Heart left ventricle (tissue), 13 donors: Measurements from ENCODE around the gene PRXL2C.

Experiments used
- POLR2A ChIP-seq, 2 donors: fragments of 450-650 bp; IDR thresholded peaks; one replicate each; pipeline ENCODE4 v1.6.1; 2017; ENCODE audit warnings: antibody characterized with exemption in 2 of 2, mild to moderate bottlenecking in 2 of 2, moderate library complexity in 2 of 2
- TF ChIP-seq, protein P1 (sequence below), 12 donors: fragments of 200-600 bp; sonication (generic) in 4 of 12; IDR thresholded peaks; one replicate each; pipeline versions ENCODE4 v1.5.0 to v1.8.0; 2018 to 2022; ENCODE audit warnings: antibody characterized with exemption in 12 of 12, mild to moderate bottlenecking in 5 of 12
- donor health status: ischemic (EF 13 %, LVEDD 7.1; RV severe dilation, severe dysfunction).
- donor health status: DM: no; HTN: yes; CAD: no.
- donor health status: DM: no; HTN: no; CAD: no.
- donor health status: ischemic (EF 25% LVEDD 6.9; RV normal size, moderate dysfunction).
- donor health status: ischemic (EF 25% LVEDD 5.7; RV mildly dilated, moderate dysfunction).
- donor health status: ischemic (EF 35%, LVEDD 5.7; RV mildly dilated, moderate dysfunction).
- donor health status: nonischemic (EF 11% LVEDD 7.7; RV severe dilation, severe dysfunction).
- donor health status: DM: yes; HTN: yes; CAD: no.
- donor health status: PGD.
- donor health status: ischemic (EF 29% LVEDD 5.4; RV normal size, mild dysfunction).
- donor health status: nonischemic (EF 23%, LVEDD 6.1; RV moderate dilation, normal function).

DNA sequence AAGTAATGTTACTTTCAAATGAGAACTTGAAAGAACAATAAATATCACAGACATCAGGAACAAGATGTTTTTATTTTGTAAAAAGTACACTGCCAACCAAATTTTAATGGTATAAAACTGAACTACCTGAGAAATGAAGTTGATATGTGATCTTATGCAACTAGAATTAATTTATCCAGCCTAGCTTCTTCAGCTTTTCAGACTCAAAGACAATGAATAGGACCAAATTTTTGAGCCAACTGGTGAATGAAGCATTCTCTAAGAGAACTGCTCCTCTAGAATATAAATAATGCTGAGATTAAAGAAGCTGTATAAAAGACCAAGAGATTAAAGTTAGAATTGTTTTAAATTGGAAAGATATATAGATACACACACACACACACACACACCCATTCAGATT is 45.4 kb downstream of the PRXL2C start:
- TF ChIP-seq, protein P1, sequence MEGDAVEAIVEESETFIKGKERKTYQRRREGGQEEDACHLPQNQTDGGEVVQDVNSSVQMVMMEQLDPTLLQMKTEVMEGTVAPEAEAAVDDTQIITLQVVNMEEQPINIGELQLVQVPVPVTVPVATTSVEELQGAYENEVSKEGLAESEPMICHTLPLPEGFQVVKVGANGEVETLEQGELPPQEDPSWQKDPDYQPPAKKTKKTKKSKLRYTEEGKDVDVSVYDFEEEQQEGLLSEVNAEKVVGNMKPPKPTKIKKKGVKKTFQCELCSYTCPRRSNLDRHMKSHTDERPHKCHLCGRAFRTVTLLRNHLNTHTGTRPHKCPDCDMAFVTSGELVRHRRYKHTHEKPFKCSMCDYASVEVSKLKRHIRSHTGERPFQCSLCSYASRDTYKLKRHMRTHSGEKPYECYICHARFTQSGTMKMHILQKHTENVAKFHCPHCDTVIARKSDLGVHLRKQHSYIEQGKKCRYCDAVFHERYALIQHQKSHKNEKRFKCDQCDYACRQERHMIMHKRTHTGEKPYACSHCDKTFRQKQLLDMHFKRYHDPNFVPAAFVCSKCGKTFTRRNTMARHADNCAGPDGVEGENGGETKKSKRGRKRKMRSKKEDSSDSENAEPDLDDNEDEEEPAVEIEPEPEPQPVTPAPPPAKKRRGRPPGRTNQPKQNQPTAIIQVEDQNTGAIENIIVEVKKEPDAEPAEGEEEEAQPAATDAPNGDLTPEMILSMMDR (IDR thresholded peaks at IDR 0.05) = no peak
- TF ChIP-seq POLR2A (IDR thresholded peaks at IDR 0.05) = no peak
